ENCODE results near the gene CAVIN2. TPM values are rescaled to one million over a fixed set of nuclear protein-coding genes. Genes with fewer than 3 reads are reported as not detected.

CAVIN2 gene
- total RNA-seq, 1 experiment from 2014 or later: 0.07 TPM

DNA sequence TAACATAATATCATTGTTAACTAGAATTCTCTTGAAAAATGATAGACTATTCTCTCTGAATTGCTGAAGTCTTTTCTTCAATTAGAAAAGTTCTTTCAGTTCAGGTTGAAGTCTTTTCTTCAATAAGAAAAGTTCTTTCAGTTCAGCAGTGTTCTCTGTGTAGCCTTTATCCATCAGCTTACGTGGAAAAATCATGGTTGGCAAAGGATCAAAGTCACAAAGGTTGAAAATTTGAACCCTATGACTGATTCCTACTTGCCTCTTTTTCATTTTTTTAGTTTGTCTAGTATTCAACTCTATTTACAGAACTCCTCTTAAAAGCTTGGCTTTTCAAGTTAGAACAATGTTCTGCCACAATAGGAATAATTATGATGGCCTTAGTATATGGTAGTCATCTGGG, 25.8 kb downstream of the CAVIN2 start:
- H3K27me3 ChIP-seq (ENCODE audit: low read length): no peaks in the 10 kb centered on the region
- no peak overlapping the region for H3K4me2 ChIP-seq (ENCODE audit: low read length)
- H3K4me3 ChIP-seq (ENCODE audit: low read length): no peak overlapping the region
- no peaks in the 10 kb centered on the region for H3F3A ChIP-seq (ENCODE audit: low read length, unreplicated experiment)
- H3K9me2 ChIP-seq (replicated peaks; ENCODE audit: low read length): no peaks in the 10 kb centered on the region
- no peak overlapping the region for H2AFZ ChIP-seq (ENCODE audit: low read length)
- no TSS peak for BruUV-seq (replicated peaks)
- POLR2A ChIA-PET (ENCODE audit: unreplicated experiment): no interaction called here
- no peak overlapping the region for H3K27ac ChIP-seq (ENCODE audit: low read length)
- TF ChIP-seq EZH2phosphoT487 (IDR thresholded peaks at IDR 0.05; ENCODE audit: borderline replicate concordance, low read length) (no peak), EZH2 (IDR thresholded peaks at IDR 0.05; ENCODE audit: low read length, unreplicated experiment) (no peak), CTCF (conservative IDR thresholded peaks at IDR 0.05; ENCODE audit: low read depth, low read length) (no peak)
- no peaks in the 10 kb centered on the region for H3K36me3 ChIP-seq (ENCODE audit: low read depth, low read length)
- intact Hi-C loops (cut with micrococcal nuclease): no loop called here
- no peaks in the 10 kb centered on the region for H4K20me1 ChIP-seq (ENCODE audit: low read length)
- H3K79me2 ChIP-seq (ENCODE audit: low read length): no peaks in the 10 kb centered on the region
- no peaks in the 10 kb centered on the region for H3K4me1 ChIP-seq (ENCODE audit: insufficient read depth, low read length)
- H3K9ac ChIP-seq (ENCODE audit: low read length): no peak overlapping the region
- CTCF ChIA-PET: no interaction called here
- DNase-seq (no peak), ATAC-seq (no peak)
- no peaks in the 10 kb centered on the region for H3K9me3 ChIP-seq (ENCODE audit: low read length)

- no peaks in the 10 kb centered on the region for H3K9me3 ChIP-seq (ENCODE audit: low read length)
- intact Hi-C loops (cut with micrococcal nuclease): no loop called here
- no peak overlapping the region for H3K4me2 ChIP-seq (ENCODE audit: low read length)
- no peaks in the 10 kb centered on the region for H3K27me3 ChIP-seq (ENCODE audit: low read length)
- H3K4me1 ChIP-seq (ENCODE audit: insufficient read depth, low read length): no peaks in the 10 kb centered on the region
- POLR2A ChIA-PET (ENCODE audit: unreplicated experiment): no interaction called here
- H3F3A ChIP-seq (ENCODE audit: low read length, unreplicated experiment): no peaks in the 10 kb centered on the region
- no peak overlapping the region for H3K9ac ChIP-seq (ENCODE audit: low read length)
- CTCF ChIA-PET: no interaction called here
- no peak overlapping the region for H2AFZ ChIP-seq (ENCODE audit: low read length)
- H3K79me2 ChIP-seq (ENCODE audit: low read length): no peaks in the 10 kb centered on the region
- ATAC-seq (no peak), DNase-seq (no peak)
- no peaks in the 10 kb centered on the region for H3K36me3 ChIP-seq (ENCODE audit: low read depth, low read length)
- TF ChIP-seq CTCF (conservative IDR thresholded peaks at IDR 0.05; ENCODE audit: low read depth, low read length) (no peak), EZH2phosphoT487 (IDR thresholded peaks at IDR 0.05; ENCODE audit: borderline replicate concordance, low read length) (no peak), EZH2 (IDR thresholded peaks at IDR 0.05; ENCODE audit: low read length, unreplicated experiment) (no peak)
- no TSS peak for BruUV-seq (replicated peaks)
- no peaks in the 10 kb centered on the region for H3K9me2 ChIP-seq (replicated peaks; ENCODE audit: low read length)
- no peaks in the 10 kb centered on the region for H4K20me1 ChIP-seq (ENCODE audit: low read length)
- no peak overlapping the region for H3K27ac ChIP-seq (ENCODE audit: low read length)
- H3K4me3 ChIP-seq (ENCODE audit: low read length): no peak overlapping the region
Observed at GRCh38 chr2:191818725-191819350, 28.1 kb downstream of the CAVIN2 start.

- BruUV-seq (replicated peaks): no TSS peak
- Histone ChIP-seq H3K9me2 (replicated peaks; ENCODE audit: low read length) (no peaks in the 10 kb centered on the region), H3K4me3 (ENCODE audit: low read length) (no peak overlapping the region), H3K27me3 (ENCODE audit: low read length) (no peaks in the 10 kb centered on the region), H3K4me2 (ENCODE audit: low read length) (no peak overlapping the region), H3K9ac (ENCODE audit: low read length) (no peak overlapping the region), H3K36me3 (ENCODE audit: low read depth, low read length) (no peaks in the 10 kb centered on the region), H3K4me1 (ENCODE audit: insufficient read depth, low read length) (no peaks in the 10 kb centered on the region), H2AFZ (ENCODE audit: low read length) (no peak overlapping the region), H4K20me1 (ENCODE audit: low read length) (no peaks in the 10 kb centered on the region), H3K9me3 (ENCODE audit: low read length) (no peaks in the 10 kb centered on the region), H3F3A (ENCODE audit: low read length, unreplicated experiment) (no peaks in the 10 kb centered on the region), H3K27ac (ENCODE audit: low read length) (no peak overlapping the region), H3K79me2 (ENCODE audit: low read length) (no peaks in the 10 kb centered on the region)
- DNase-seq (no peak), ATAC-seq (no peak)
- ChIA-PET POLR2A (ENCODE audit: unreplicated experiment) (no interaction called here), CTCF (interaction anchor here (0.5 kb wide), 1 partner anchor 52 kb away, joined by 3 read pairs; no protein-coding TSS in a partner anchor)
- no peak for TF ChIP-seq CTCF (conservative IDR thresholded peaks at IDR 0.05; ENCODE audit: low read depth, low read length)
- TF ChIP-seq EZH2 (IDR thresholded peaks at IDR 0.05; ENCODE audit: low read length, unreplicated experiment): no peak
- TF ChIP-seq EZH2phosphoT487 (IDR thresholded peaks at IDR 0.05; ENCODE audit: borderline replicate concordance, low read length): no peak
- intact Hi-C loops (cut with micrococcal nuclease): no loop called here
Observed at GRCh38 chr2:191818133-191818532, 28.8 kb downstream of the CAVIN2 start.
